Astrocyte (in vitro differentiated cells and primary cell): ENCODE measurements around the gene SH3PXD2B. TPM values are rescaled to one million over a fixed set of nuclear protein-coding genes. Genes with fewer than 3 reads are reported as not detected.

Experiments
- DNase-seq: peaks from one replicate; pipeline ENCODE4 v3.0.0-alpha.2; 2010; ENCODE audit warnings: low read depth
- FAIRE-seq: peaks from 2 replicates; lab custom pipeline; 2011; peaks lifted over from hg19 to GRCh38; lab: Jason Lieb, UNC
- H2AFZ ChIP-seq: 2 replicates; pipeline ENCODE4 v1.6.0; 2012; ENCODE audit warnings: low read depth, low read length, inconsistent platforms
- H3K27ac ChIP-seq: 2 replicates; pipeline ENCODE4 v1.5.1; 2011; ENCODE audit warnings: low read depth, low read length, inconsistent platforms
- H3K27me3 ChIP-seq: 2 replicates; pipeline ENCODE4 v1.6.0; 2011; ENCODE audit warnings: low read length, inconsistent platforms; ENCODE audit not compliant: insufficient read depth
- H3K36me3 ChIP-seq: 2 replicates; pipeline ENCODE4 v1.5.1; 2011; ENCODE audit warnings: low read length, inconsistent platforms; ENCODE audit not compliant: insufficient read depth
- H3K4me1 ChIP-seq: 2 replicates; pipeline ENCODE4 v1.5.1; 2011; ENCODE audit warnings: low read length, inconsistent platforms; ENCODE audit not compliant: insufficient read depth
- H3K4me2 ChIP-seq: 2 replicates; pipeline ENCODE4 v1.6.0; 2012; ENCODE audit warnings: low read length, inconsistent platforms
- H3K4me3 ChIP-seq: 2 replicates; pipeline ENCODE4 v1.5.1; 2011; ENCODE audit warnings: low read depth, mild to moderate bottlenecking, low read length, inconsistent platforms; ENCODE audit not compliant: insufficient read depth
- H3K79me2 ChIP-seq: 2 replicates; pipeline ENCODE4 v1.6.0; 2012; ENCODE audit warnings: mild to moderate bottlenecking, low read length, inconsistent platforms; ENCODE audit not compliant: insufficient read depth
- H3K9ac ChIP-seq: 2 replicates; pipeline ENCODE4 v1.6.0; 2012; ENCODE audit warnings: mild to moderate bottlenecking, low read length, inconsistent platforms
- H3K9me3 ChIP-seq: 2 replicates; pipeline ENCODE4 v1.5.1; 2012; ENCODE audit warnings: low read depth, mild to moderate bottlenecking, low read length, inconsistent platforms; ENCODE audit not compliant: insufficient read depth
- H4K20me1 ChIP-seq: 2 replicates; pipeline ENCODE4 v1.6.0; 2012; ENCODE audit warnings: low read length, inconsistent platforms; ENCODE audit not compliant: insufficient read depth
- H3K27ac Mint-ChIP-seq: one replicate; pipeline ENCODE4 v1.8.0; 2021; ENCODE audit warnings: mild to moderate bottlenecking, mixed read lengths; ENCODE audit not compliant: unreplicated experiment
- H3K27me3 Mint-ChIP-seq: one replicate; pipeline ENCODE4 v1.8.0; 2021; ENCODE audit warnings: low read depth, mixed read lengths; ENCODE audit not compliant: unreplicated experiment
- H3K36me3 Mint-ChIP-seq: one replicate; pipeline ENCODE4 v1.8.0; 2021; ENCODE audit warnings: low read depth, mixed read lengths; ENCODE audit not compliant: unreplicated experiment
- H3K4me1 Mint-ChIP-seq: one replicate; pipeline ENCODE4 v1.8.0; 2021; ENCODE audit warnings: low read depth, mixed read lengths; ENCODE audit not compliant: unreplicated experiment
- H3K4me3 Mint-ChIP-seq: one replicate; pipeline ENCODE4 v1.8.0; 2021; ENCODE audit warnings: mild to moderate bottlenecking, moderate library complexity, mixed read lengths; ENCODE audit not compliant: unreplicated experiment
- H3K9me3 Mint-ChIP-seq: one replicate; pipeline ENCODE4 v1.8.0; 2021; ENCODE audit warnings: mild to moderate bottlenecking, mixed read lengths; ENCODE audit not compliant: unreplicated experiment
- CTCF ChIP-seq: IDR thresholded peaks from 2 replicates; pipeline ENCODE4 v1.5.1; 2011; ENCODE audit warnings: low read depth, mild to moderate bottlenecking, inconsistent platforms, low read length, moderate library complexity; ENCODE audit not compliant: insufficient read depth
- EZH2 ChIP-seq: IDR thresholded peaks from 2 replicates; pipeline ENCODE4 v1.6.1; 2012; ENCODE audit warnings: mild to moderate bottlenecking, low read length, inconsistent platforms; ENCODE audit not compliant: insufficient read depth
- total RNA-seq: library from RNA; stranded (reverse); gene quantifications from 2 replicates; pipeline ENCODE4 v1.2.1, GENCODE V29; 2021

SH3PXD2B gene
- total RNA-seq, 1 donor from 2014 or later = 66.0 TPM

GRCh38 chr5:172456076-172456722 is 1.9 kb upstream of the SH3PXD2B start:
- TF ChIP-seq CTCF = no peak
- TF ChIP-seq EZH2 = no peak
- Histone ChIP-seq H3K4me1 (peaks cover 36% of the 10 kb centered on the region), H3K9ac (peak overlapping the region; percentile 8), H3K36me3 (no peaks in the 10 kb centered on the region), H3K4me3 (no peak overlapping the region), H3K4me2 (peak overlapping the region; percentile 72), H3K79me2 (peaks cover 22% of the 10 kb centered on the region), H3K9me3 (no peaks in the 10 kb centered on the region), H3K27ac (peak overlapping the region; percentile 26), H2AFZ (peak overlapping the region; percentile 61), H3K27me3 (peaks cover 2% of the 10 kb centered on the region), H4K20me1 (peaks cover 11% of the 10 kb centered on the region)
- Mint-ChIP-seq H3K27ac (peak overlapping the region; percentile 72), H3K36me3 (peaks cover 10% of the 10 kb centered on the region), H3K27me3 (peaks cover 14% of the 10 kb centered on the region), H3K4me3 (no peak overlapping the region), H3K4me1 (peaks cover 13% of the 10 kb centered on the region), H3K9me3 (peaks cover 2% of the 10 kb centered on the region)
- no peak for FAIRE-seq
- DNase-seq = no peak

GRCh38 chr5:172455511-172456061 is 1.3 kb upstream of the SH3PXD2B start:
- Histone ChIP-seq H3K9ac (no peak overlapping the region), H3K4me3 (no peak overlapping the region), H4K20me1 (peaks cover 17% of the 10 kb centered on the region), H3K79me2 (peaks cover 28% of the 10 kb centered on the region), H2AFZ (peak overlapping the region; percentile 61), H3K4me2 (peak overlapping the region; percentile 72), H3K4me1 (peaks cover 40% of the 10 kb centered on the region), H3K27me3 (peaks cover 2% of the 10 kb centered on the region), H3K27ac (peak overlapping the region; percentile 26), H3K9me3 (no peaks in the 10 kb centered on the region), H3K36me3 (no peaks in the 10 kb centered on the region)
- Mint-ChIP-seq H3K27ac (peak overlapping the region; percentile 72), H3K27me3 (peaks cover 14% of the 10 kb centered on the region), H3K36me3 (peaks cover 14% of the 10 kb centered on the region), H3K4me3 (peak overlapping the region; percentile 90), H3K9me3 (peaks cover 2% of the 10 kb centered on the region), H3K4me1 (peaks cover 18% of the 10 kb centered on the region)
- DNase-seq = peak; percentile 67
- no peak for TF ChIP-seq EZH2
- no peak for TF ChIP-seq CTCF
- peak; percentile 58 for FAIRE-seq

GRCh38 chr5:172455087-172455381 is 709 bp upstream of the SH3PXD2B start:
- Histone ChIP-seq H2AFZ (peak overlapping the region; percentile 61), H3K27ac (peak overlapping the region; percentile 26), H3K9me3 (no peaks in the 10 kb centered on the region), H3K4me1 (peaks cover 40% of the 10 kb centered on the region), H3K4me2 (peak overlapping the region; percentile 72), H3K27me3 (peaks cover 2% of the 10 kb centered on the region), H3K36me3 (no peaks in the 10 kb centered on the region), H3K4me3 (no peak overlapping the region), H3K9ac (peak overlapping the region; percentile 64), H3K79me2 (peaks cover 33% of the 10 kb centered on the region), H4K20me1 (peaks cover 22% of the 10 kb centered on the region)
- Mint-ChIP-seq H3K4me1 (peaks cover 18% of the 10 kb centered on the region), H3K27me3 (peaks cover 14% of the 10 kb centered on the region), H3K27ac (peak overlapping the region; percentile 48), H3K9me3 (peaks cover 2% of the 10 kb centered on the region), H3K4me3 (peak overlapping the region; percentile 90), H3K36me3 (peaks cover 14% of the 10 kb centered on the region)
- peak; percentile 23 for FAIRE-seq
- no peak for TF ChIP-seq EZH2
- TF ChIP-seq CTCF = no peak
- DNase-seq = no peak
